ENCODE results near the gene HNF1A.

Gene HNF1A

DNA sequence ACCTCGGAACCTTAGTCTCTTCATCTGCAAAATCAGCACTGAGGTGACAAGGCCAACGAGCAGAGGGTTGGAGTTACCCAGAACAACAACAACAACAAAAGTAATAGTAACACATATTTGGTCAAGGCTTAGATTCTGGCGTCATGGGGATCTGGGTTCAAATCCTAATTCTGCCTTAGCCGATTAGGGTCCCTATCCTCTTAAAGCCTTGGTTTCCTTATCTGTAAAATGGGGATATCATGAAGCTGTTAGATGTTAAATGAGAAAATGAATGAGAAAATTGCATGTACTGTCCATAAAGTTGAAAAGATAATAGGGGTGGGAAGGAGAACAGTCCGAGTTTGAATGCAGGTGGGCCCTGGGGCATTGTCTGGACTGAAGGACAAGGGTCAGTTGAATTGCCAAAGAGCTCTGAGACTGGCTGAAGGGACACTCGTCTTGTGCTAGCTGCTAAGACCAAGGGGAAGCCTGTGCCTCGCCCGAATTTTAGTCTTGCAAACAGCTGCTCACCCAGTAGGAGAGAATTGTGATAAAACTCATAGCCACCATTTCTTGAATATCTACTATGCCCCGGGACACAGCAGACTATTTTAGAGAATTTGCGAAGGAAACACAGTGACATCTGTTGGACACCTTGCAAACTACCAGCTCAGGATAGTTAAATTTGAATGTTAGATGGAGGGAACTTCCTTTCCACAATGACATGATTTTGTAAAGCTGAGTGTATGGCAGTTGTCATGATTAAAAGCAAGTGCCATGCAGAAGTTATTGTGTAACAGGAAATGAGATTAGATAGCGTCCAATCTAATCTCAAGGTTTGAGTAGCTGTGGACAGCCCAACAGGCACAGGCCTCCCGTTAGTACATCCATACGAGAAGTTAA is 6.8 kb upstream of the HNF1A start:
- Histone ChIP-seq H3K9me3 (ENCODE audit: control insufficient read depth, low read length) (no peaks in the 10 kb centered on the region), H3K27ac (no peak overlapping the region), H2AFZ (peak overlapping the region; percentile 54), H3K4me1 (peaks cover 8% of the 10 kb centered on the region), H3K4me3 (ENCODE audit: low read depth, low read length) (no peak overlapping the region), H3K36me3 (ENCODE audit: control insufficient read depth, insufficient read depth, low read length) (no peaks in the 10 kb centered on the region), H3K27me3 (ENCODE audit: control insufficient read depth, insufficient read depth, low read length) (no peaks in the 10 kb centered on the region), H3K4me2 (ENCODE audit: low read length) (no peak overlapping the region), H3K9ac (no peak overlapping the region), H3K79me2 (no peaks in the 10 kb centered on the region)
- TF ChIP-seq, protein P1, sequence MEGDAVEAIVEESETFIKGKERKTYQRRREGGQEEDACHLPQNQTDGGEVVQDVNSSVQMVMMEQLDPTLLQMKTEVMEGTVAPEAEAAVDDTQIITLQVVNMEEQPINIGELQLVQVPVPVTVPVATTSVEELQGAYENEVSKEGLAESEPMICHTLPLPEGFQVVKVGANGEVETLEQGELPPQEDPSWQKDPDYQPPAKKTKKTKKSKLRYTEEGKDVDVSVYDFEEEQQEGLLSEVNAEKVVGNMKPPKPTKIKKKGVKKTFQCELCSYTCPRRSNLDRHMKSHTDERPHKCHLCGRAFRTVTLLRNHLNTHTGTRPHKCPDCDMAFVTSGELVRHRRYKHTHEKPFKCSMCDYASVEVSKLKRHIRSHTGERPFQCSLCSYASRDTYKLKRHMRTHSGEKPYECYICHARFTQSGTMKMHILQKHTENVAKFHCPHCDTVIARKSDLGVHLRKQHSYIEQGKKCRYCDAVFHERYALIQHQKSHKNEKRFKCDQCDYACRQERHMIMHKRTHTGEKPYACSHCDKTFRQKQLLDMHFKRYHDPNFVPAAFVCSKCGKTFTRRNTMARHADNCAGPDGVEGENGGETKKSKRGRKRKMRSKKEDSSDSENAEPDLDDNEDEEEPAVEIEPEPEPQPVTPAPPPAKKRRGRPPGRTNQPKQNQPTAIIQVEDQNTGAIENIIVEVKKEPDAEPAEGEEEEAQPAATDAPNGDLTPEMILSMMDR (IDR thresholded peaks at IDR 0.05): peak; percentile 87

DNA sequence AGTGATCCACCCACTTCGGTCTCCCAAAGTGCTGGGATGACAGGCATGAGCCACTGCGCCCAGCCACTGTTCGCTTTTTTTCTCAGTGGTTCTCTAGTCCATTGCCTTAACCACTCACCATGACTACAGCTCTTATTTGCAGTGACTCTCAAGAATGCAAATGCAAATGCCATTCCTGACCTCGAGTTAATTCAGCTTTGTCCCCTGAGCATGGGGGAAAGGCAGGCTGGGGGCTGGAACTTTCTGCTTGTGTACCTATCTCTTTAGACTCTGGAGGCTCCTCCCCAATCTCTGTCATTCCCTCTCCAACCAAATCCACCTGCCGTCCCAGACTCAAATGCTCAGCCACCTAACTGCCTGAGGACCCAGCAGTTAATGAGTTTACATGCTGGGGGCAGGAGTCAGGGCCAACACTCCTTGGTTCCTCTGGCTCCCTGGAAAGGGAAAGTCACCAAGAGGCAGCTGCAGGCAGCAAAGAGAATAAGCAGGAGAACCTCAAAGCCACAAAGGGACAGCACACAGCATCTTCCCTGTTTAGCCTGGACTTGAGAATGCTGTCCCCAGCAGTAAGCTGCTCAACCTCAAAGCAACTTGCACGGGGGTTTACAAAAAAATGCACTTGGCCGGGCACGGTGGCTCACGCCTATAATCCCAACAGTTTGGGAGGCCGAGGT is 5.3 kb upstream of the HNF1A start:
- Histone ChIP-seq H3K27me3 (ENCODE audit: control insufficient read depth, insufficient read depth, low read length) (no peaks in the 10 kb centered on the region), H3K9me3 (ENCODE audit: control insufficient read depth, low read length) (no peaks in the 10 kb centered on the region), H2AFZ (no peak overlapping the region), H3K9ac (no peak overlapping the region), H3K4me3 (ENCODE audit: low read depth, low read length) (no peak overlapping the region), H3K4me1 (peaks cover 8% of the 10 kb centered on the region), H3K4me2 (ENCODE audit: low read length) (no peak overlapping the region), H3K36me3 (ENCODE audit: control insufficient read depth, insufficient read depth, low read length) (no peaks in the 10 kb centered on the region), H3K27ac (no peak overlapping the region), H3K79me2 (no peaks in the 10 kb centered on the region)
- TF ChIP-seq, protein P1 (IDR thresholded peaks at IDR 0.05): no peak

DNA sequence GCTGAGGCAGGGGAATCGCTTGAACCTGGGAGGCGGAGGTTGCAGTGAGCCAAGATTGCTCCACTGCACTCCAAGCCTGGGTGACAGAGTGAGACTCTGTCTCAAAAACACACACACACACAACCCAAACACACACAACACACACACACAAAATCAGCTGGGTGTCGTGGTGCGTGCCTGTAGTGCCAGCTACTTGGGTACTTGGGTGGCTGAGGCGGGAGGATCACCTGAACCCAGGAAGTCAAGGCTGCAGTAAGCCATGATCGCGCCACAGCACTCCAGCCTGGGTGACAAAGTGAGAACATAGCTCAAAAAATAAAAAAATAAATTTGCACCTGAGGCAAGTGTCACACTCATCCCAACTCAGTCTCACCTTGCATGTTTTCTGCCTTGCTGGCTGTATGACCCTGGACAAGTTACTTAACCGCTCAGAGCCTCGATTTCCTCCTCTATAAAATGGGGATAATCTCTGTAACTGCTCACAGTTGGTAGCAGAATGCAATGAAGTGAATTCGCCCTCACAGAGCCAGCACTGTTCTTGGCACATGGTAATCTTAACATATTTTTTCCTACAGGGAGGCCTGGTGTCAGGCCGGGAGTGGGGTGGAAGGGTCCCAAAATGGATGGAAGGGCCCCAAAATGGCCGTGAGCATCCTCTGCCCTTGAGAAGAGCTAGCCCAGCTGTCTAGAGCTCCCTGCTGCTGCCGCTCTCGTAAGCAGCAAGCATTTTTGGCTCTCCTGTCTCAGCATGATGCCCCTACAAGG is 630 bp upstream of the HNF1A start:
- H3K9ac ChIP-seq: no peak overlapping the region

DNA sequence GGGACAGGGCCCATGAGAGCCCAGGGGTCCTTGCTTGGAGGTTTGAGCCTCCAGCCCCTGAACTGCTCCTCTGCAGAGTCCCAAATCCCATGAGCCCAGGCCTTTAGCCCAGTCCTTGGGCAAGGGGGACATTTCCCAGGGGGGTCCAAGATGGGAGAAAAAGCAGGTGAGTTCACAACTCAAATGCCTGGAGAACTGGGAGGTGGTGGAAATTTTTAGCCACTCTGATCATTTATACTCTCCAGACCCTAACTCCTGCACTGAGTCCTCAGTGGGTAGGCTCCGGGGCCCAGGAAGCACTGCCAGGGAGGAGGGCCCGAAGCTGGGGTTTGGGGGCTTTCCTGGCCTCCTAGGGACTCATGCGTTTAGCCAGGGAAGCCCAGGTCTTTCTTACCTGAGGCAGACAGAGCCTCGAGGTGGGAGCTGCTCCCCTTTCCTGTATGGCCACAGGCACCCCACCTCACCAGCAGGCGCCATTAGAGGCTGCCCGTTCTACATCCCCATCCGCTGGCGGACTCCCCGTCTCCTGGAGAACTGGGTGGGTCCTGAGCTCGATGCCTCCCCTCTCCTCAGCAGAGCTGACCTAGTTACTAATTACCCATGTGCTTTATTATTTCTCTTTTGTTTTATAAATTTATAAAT is 998 bp downstream of the HNF1A start:
- Histone ChIP-seq H3K4me2 (ENCODE audit: low read length) (no peak overlapping the region), H3K79me2 (no peaks in the 10 kb centered on the region), H3K9ac (no peak overlapping the region), H3K36me3 (ENCODE audit: control insufficient read depth, insufficient read depth, low read length) (no peaks in the 10 kb centered on the region), H3K27ac (no peak overlapping the region), H2AFZ (no peak overlapping the region), H3K27me3 (ENCODE audit: control insufficient read depth, insufficient read depth, low read length) (no peaks in the 10 kb centered on the region), H3K4me3 (ENCODE audit: low read depth, low read length) (no peak overlapping the region), H3K9me3 (ENCODE audit: control insufficient read depth, low read length) (no peaks in the 10 kb centered on the region), H3K4me1 (no peaks in the 10 kb centered on the region)
- TF ChIP-seq, protein P1 (IDR thresholded peaks at IDR 0.05): no peak

More for the DNA sequence above, 630 bp upstream of the HNF1A start:
- Histone ChIP-seq H3K4me1 (no peaks in the 10 kb centered on the region), H3K4me3 (ENCODE audit: low read depth, low read length) (no peak overlapping the region), H3K27ac (no peak overlapping the region), H3K36me3 (ENCODE audit: control insufficient read depth, insufficient read depth, low read length) (no peaks in the 10 kb centered on the region), H3K4me2 (ENCODE audit: low read length) (no peak overlapping the region), H3K9me3 (ENCODE audit: control insufficient read depth, low read length) (no peaks in the 10 kb centered on the region), H3K27me3 (ENCODE audit: control insufficient read depth, insufficient read depth, low read length) (no peaks in the 10 kb centered on the region), H3K79me2 (no peaks in the 10 kb centered on the region), H2AFZ (no peak overlapping the region)
- TF ChIP-seq, protein P1 (IDR thresholded peaks at IDR 0.05): no peak

All from parathyroid adenoma (tissue), 2 donors.